ENCODE data around the gene GUCY2D.

DNA sequence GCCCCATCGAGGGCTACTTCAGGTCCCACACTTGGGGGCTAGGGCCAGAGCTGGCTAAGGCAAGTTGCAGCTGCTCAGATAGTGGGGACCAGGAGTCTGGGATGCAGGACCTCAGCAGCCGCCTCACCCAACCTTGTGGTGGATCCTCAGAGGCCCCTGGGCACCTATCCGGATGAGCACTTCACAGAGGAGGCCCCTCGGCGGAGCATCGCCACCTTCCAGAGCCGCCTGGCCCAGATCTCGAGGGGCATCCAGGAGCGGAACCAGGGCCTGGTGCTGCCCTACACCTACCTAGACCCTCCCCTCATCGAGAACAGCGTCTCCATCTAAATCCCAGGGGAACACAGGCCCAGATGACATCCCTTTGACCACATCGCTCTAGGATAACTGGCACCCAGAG lies 45.8 kb downstream of the GUCY2D start:
- no peak for TF ChIP-seq YY1 (IDR thresholded peaks at IDR 0.05; ENCODE audit: insufficient read depth, insufficient read length)
- TF ChIP-seq SUZ12 (IDR thresholded peaks at IDR 0.05; ENCODE audit: extremely low read depth, insufficient read depth, insufficient read length) = no peak
